Medulla oblongata (tissue), 1 donor: ENCODE results near the gene PTBP2.

Experiments
- DNase-seq: peaks from one replicate; pipeline ENCODE4 v3.0.0-alpha.2; 2015; ENCODE audit errors: extremely low spot score

The PTBP2 gene

GRCh38 chr1:96820671-96821070 is 99.1 kb downstream of the PTBP2 start:
- no peak for DNase-seq

GRCh38 chr1:96825231-96825630 is 103.6 kb downstream of the PTBP2 start:
- no peak for DNase-seq

GRCh38 chr1:96825950-96826576 is 104.5 kb downstream of the PTBP2 start:
- no peak for DNase-seq

- peak; percentile 29 for DNase-seq
Measured at GRCh38 chr1:96833376-96833775, 111.8 kb downstream of the PTBP2 start.

- DNase-seq, result no peak
Measured at GRCh38 chr1:96834986-96835385, 113.4 kb downstream of the PTBP2 start.

GRCh38 chr1:96837057-96837780 is 115.6 kb downstream of the PTBP2 start:
- DNase-seq, result no peak

GRCh38 chr1:96837781-96838216 is 116.2 kb downstream of the PTBP2 start:
- DNase-seq, result no peak

GRCh38 chr1:96840396-96840795 is 118.8 kb downstream of the PTBP2 start:
- DNase-seq, result no peak

- no peak for DNase-seq
Measured at GRCh38 chr1:96842215-96842614, 120.6 kb downstream of the PTBP2 start.

GRCh38 chr1:96843196-96843595 is 121.6 kb downstream of the PTBP2 start:
- peak; percentile 46 for DNase-seq

- DNase-seq, result no peak
Measured at GRCh38 chr1:96843601-96844000, 122.0 kb downstream of the PTBP2 start.

- DNase-seq, result peak; percentile 24
Measured at GRCh38 chr1:96845464-96845863, 123.9 kb downstream of the PTBP2 start.

- DNase-seq, result no peak
Measured at GRCh38 chr1:96861836-96862235, 140.3 kb downstream of the PTBP2 start.

GRCh38 chr1:96863449-96863848 is 141.9 kb downstream of the PTBP2 start:
- DNase-seq, result no peak
